Right lung (tissue), 5 donors: ENCODE measurements around the gene AP1M2. TPM values are rescaled to one million over a fixed set of nuclear protein-coding genes. Genes with fewer than 3 reads are reported as not detected.
"Not testable (repeated sequence)": the region's sequence is repeated elsewhere in the genome, so short reads cannot be mapped to it uniquely, and the experiment has no call there.

Experiments used
- DNase-seq, 2 donors: peaks; one replicate each; pipeline ENCODE4 v3.0.0-alpha.2; 2013
- polyA plus RNA-seq, 5 donors: library from polyadenylated mRNA; unstranded; fragments of 120-200 nt; gene quantifications; one replicate each; pipeline versions ENCODE4 v1.2.1 to v1.2.3, GENCODE V29; 2013; ENCODE audit warnings: inconsistent platforms in 1 of 5, low replicate concordance in 1 of 5; ENCODE audit not compliant: insufficient read length in 5 of 5, insufficient read depth in 1 of 5

The AP1M2 gene
- polyA plus RNA-seq, 5 donors, result 28.8 to 44.7 (median 34.4) TPM

DNA sequence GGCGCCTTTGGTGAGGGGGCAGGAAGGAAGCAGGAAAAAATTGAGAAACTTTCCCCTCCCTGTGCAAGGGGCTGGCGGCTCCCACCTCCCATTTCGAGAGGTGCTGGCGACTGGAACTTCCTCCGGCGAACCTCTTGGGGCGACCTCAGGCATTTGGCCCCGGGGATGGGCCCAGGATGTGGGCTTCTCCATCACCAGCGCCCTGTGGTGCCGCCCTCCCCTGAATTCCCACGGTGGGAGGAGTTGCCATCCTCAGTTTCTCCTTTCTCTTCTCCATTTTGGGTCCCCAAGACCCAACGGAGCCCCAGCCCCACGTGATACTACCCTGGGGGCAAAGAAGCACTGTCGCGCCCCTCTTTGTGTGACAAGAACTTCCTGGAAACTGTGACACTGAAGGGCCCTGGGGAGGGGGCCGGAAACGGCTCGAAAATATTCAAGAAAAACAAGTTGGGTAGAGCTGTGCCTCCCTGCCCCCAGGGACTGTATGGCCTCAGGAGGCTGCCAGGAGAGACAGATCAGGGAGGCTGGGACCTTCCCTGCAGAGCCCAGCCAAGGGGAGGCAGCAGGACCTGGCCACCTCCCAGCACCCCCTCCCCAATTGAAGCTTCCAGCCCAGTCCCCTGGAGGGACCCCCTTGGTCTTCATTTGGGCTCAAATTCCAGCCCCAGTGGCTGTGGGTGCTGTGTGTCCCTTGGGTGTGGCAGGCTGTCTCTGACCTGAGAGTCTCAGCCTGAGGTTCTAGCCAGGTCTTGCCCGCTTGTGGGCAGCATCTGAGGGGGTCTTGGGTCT lies 16.2 kb upstream of the AP1M2 start:
- DNase-seq, result peak; percentile 38 to 54

DNA sequence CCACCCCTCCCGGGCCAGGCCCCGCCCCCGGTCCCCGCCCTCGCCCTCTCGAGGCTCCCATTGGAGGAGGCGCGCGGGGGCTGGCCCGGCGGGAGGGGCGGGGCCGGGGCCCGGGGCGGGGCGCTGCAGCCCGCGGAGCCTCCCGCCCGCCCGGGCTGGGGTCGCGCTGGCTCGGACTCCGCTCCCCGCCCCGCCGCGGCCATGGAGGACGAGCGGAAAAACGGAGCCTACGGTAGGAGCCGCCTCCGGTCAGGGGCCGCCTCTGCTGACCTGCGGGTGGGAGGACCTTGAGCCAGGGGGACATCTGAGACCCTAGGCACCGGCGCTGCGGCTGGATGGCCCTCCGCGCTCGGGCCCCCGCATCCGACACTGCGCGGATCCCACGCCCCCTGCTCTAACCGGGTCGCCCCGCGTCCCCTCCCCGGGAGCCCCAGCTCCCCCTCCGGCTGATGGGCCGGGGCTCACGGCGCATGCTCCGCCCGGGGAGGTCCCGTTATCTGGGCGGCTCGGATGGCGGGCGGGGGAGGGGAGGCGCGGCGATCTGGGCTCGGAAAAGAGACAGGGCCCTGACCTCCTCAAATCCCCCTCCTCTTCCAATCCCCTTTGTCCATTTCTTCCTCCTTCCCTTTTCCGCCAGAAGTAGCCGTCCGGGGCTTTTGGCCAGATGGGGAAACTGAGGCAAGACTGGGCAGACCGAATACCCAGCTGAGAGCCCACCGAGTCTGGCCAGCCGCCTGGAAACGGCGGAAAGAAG lies 15.4 kb upstream of the AP1M2 start:
- peak; percentile 67 to 68 for DNase-seq

GRCh38 chr19:10601999-10602329 lies 14.9 kb upstream of the AP1M2 start:
- no peak for DNase-seq

DNA sequence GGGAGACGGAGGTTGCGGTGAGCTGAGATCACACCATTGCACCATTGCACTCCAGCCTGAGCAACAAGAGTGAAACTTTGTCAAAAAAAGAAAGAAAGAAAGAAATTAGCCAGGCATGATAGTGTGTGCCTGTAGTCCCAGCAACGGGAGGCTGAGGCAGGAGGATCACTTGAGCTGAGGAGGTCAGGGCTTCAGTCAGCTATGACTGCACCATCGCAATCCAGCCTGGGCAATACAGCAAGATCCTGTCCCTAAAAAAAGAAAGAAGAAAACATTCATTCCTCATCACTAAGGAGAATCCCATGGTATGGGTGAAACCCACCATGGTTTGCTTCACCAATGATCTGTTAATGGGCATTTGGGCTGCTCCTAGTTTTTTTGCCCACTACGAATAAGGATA lies 13.0 kb upstream of the AP1M2 start:
- DNase-seq, result no peak

DNA sequence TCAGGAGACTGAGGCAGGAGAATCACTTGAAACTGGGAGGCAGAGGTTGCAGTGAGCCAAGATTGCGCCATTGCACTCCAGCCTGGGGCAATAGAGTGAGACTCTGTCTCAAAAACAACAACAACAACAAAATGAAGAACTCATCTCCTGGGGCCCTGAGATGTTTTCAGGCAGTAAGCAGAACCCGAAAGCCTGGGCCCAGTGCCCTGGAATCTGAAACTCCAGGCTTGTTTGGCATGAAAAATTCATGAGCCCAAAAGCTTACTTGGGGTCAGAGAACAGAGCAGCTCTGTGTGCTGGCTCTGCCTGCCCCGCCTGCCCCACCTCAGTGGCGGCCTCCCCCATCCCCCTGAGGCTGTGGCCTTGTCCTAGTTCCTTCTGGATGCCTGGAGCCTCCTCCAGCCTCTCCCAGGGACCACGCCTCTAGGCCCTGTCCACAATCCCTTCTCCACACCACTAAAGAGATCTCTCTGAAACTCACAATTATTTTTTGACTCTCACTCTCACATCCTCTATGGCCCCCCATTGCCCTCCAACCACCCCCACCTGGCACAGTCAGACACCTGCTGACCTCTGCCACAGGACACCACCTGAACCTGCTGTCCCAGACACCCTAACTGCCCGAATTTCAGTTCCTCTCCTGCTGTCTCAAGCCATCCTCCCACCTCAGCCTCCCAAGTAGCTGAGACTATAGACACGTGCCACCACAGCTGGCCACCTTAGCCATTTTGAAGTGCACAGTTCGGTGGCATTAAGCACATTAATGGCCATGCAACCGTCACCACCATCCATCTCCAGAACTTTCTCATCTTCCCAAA lies 6.9 kb upstream of the AP1M2 start:
- no peak for DNase-seq

GRCh38 chr19:10593148-10593547 lies 6.0 kb upstream of the AP1M2 start:
- DNase-seq, result no peak

DNA sequence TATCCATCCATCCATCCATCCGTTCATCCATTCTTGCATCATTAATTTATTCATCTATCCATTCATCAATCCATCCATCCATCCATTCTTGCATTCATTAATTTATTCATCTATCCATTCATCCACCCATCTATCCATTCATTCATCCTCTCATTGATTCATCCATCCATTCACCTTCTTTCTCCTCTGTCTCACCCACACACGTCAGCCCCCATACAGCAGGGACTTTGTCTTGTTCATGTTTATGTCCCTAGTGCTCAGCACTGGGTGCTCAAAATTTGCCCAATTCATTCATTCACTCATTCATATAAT lies 683 bp upstream of the AP1M2 start:
- no peak for DNase-seq

GRCh38 chr19:10586396-10586795 lies 716 bp downstream of the AP1M2 start:
- DNase-seq, result no peak

DNA sequence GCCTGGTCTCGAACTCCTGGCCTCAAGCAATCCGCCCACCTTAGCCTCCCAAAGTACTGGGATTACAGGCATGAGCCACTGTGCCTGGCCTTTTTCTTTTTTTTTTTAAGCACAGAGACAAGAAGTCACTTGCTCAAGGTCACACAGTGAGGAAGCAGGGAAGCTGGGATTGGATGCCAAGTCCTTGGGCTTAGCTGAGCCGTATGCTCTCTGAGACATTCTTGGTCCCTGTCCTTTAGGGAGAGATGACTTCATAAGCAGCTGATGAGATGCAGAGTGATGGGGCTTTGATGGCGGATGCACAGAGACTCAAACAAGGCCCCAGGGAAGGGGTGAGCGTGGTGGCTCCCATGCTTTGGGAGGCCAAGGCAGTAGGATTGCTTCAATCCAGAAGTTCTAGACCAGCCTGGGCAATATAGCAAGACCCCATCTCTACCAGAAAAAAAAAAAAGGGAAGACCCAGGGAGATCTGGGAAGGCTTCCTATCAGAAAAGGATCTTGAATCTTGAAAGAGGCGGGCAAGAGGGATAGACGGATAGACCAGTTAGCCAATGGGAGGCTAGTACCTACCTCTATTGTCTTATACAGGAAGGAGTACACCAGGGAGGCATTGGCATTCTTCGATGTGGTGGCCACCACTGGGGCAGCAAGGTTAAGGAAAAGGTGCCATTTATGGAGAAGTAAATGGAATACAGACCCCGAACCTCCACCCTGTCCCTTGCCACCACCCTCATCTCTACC lies 3.9 kb downstream of the AP1M2 start:
- no peak for DNase-seq

DNA sequence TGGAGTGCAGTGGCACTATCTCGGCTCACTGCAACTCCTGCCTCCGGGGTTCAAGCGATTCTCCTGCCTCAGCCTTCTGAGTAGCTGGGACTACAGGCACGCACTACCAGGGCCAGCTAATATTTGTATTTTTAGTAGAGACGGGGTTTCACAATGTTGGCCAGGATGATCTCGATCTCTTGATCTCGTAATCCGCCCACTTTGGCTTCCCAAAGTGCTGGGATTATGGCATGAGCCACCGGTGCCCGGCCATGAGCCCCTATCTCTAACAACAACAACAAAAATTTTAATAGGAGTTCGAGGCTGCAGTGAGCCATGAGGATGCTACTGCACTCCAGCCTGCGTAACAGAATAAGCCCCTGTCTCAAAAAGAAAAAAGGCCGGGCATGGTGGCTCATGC lies 5.0 kb downstream of the AP1M2 start:
- no peak for DNase-seq

DNA sequence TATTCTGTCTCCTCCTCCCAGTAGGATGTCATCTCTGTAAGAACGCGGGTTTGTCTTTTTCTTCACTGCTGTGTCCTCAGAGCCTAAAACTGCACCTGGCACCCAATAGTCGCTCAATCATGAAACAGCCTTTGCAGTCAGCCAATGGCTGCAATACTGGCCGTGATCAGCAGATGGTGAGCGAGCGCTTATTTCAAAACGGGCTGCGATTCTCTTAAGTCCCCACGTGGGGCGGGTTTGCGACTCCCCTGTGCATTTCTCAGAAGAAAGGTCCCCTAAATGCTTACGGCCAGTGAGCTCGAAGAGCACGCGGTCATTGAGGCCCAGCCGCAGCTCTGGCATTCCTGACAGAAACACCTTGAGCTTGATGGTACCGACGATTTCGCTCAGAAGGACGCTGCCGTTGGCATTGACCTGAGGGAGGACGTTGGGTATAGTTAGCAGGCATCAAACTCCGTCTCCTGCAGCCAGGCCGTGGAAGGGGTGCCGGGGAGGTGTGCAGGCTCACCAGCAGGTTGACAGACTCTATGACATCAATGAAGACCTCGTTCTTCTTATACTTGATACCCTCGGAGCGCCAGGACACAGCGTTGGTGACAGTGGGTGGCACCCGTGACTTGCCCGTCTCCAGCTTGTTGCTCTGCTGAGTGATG lies 6.0 kb downstream of the AP1M2 start:
- DNase-seq, result peak in 1 of 2 donors; percentile 85

GRCh38 chr19:10577951-10578350 lies 9.2 kb downstream of the AP1M2 start:
- no peak for DNase-seq

DNA sequence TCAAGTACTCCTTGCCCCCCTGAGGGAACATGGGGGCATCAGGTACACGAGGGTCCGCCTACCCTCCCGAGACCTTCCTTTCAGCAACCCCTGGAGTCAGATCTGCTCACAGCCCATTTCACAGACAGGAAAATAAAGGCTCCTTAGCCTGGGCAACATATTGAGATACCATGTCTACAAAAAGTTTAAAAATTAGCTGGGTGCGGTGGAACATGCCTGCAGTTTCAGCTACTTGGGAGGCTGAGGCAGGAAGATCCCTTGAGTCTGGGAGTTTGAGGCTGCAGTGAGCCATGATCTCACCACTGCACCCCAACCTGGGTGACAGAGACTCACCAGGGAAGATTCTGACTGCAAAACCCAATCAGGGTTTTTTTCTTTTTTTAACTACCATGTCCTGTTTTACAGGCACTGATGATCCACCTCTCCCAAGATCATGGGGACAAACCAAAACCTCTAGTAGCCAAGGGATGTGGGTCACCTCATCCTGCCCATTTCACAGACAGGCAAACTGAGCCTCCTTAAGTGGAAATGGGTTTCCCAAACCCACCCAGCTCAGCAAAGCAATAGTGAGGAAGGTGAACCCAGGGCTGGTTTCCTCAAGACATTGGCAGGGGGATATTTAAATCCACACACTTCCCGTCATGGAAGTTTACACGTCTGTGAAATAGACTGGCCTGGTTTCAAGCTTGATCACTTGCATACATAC lies 11.9 kb downstream of the AP1M2 start:
- DNase-seq, result no peak

GRCh38 chr19:10574462-10574861 lies 12.7 kb downstream of the AP1M2 start:
- no peak for DNase-seq

- DNase-seq, result not testable (repeated sequence)
Observed at GRCh38 chr19:10573793-10574192, 13.3 kb downstream of the AP1M2 start.

DNA sequence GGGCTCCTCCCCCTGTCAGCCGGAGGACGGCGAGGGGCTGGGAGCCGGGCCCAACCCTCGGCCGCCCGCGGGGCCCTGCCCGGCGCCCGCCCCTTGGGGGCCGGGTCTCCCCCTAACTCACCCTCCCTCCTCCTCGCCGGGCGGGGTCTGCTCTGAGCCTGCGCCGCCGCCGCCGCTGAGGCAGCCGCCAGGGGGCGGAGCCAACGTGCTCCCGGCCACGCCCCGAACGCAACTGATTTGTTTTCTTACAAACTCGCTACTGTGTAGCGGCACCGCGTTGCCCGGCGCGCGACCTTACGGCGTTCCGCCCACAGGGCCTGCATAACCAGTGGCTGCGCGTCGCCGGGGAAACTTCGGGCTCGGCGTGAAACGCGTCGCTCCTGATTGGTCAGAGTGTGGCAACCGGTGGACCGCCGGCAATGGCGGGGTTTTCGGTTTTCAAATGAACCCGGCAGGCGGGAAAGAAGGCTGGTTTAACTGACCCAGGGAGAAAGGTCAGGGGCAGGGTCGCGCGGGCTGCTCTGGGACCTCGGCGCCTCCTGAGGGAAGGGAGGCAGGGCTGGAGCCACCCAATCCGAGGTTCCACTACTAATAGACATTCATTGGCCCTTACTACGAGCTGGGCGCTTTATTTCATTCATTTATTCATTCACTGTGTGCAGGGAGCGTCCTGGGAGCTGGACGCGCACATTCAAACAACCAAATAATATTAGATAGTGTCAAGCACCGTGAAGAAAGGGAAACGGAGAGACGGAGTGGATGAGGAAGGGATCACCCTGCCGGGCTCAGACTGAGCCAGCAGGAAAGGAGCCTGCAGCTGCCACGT lies 18.1 kb downstream of the AP1M2 start, which contains the start of gene CDKN2D:
CDKN2D (minus strand) TSS at position 154 of the 826 bp plus-strand sequence. CDS start 326 bp downstream, outside the sequence.
- peak; percentile 99 to 100 for DNase-seq

- DNase-seq, result no peak
Observed at GRCh38 chr19:10568062-10568825, 18.9 kb downstream of the AP1M2 start.

- DNase-seq, result no peak
Observed at GRCh38 chr19:10567656-10568055, 19.5 kb downstream of the AP1M2 start.
